GM10248 (cell line): Measurements from ENCODE around the gene CHST11.

Experiments
- CTCF ChIA-PET: fragments of 300-600 bp; sonication (Branson Sonifier 250); formaldehyde crosslinking; extraction: SDS; loops from one replicate; lab custom pipeline; 2021; ENCODE audit warnings: antibody characterized with exemption; lab: Yijun Ruan, JAX
- POLR2A ChIA-PET: fragments of 350-650 bp; sonication (Branson Sonifier 250); formaldehyde crosslinking; extraction: SDS; loops from one replicate; lab custom pipeline; 2020; ENCODE audit warnings: antibody characterized with exemption; lab: Yijun Ruan, JAX
- DNase-seq: peaks from one replicate; pipeline ENCODE4 v3.0.0; 2012; ENCODE audit errors: extremely low spot score
- CTCF ChIP-seq: IDR thresholded peaks from 2 replicates; pipeline ENCODE4 v1.5.1; 2012; ENCODE audit warnings: mild to moderate bottlenecking, low read depth; ENCODE audit errors: extremely low read depth, missing control alignments, control extremely low read depth

Gene CHST11

GRCh38 chr12:104634852-104635251, 178.1 kb downstream of the CHST11 start:
- CTCF ChIA-PET, result no interaction called here
- POLR2A ChIA-PET, result no interaction called here
- no peak for TF ChIP-seq CTCF
- no peak for DNase-seq

GRCh38 chr12:104635607-104636343, 179.0 kb downstream of the CHST11 start:
- ChIA-PET CTCF (interaction anchor here (0.7 to 2.1 kb wide), 2 partner anchors 53 to 254 kb away, joined by 3 to 5 read pairs; no protein-coding TSS in a partner anchor), POLR2A (no interaction called here)
- TF ChIP-seq CTCF, result no peak
- DNase-seq, result no peak

- ChIA-PET POLR2A (no interaction called here), CTCF (interaction anchor here (0.7 to 2.1 kb wide), 2 partner anchors 54 to 255 kb away, joined by 3 to 5 read pairs; no protein-coding TSS in a partner anchor)
- no peak for DNase-seq
- no peak for TF ChIP-seq CTCF
These were observed 179.7 kb downstream of the CHST11 start for GRCh38 chr12:104636496-104636895.

GRCh38 chr12:104637604-104638003, 180.9 kb downstream of the CHST11 start:
- no peak for TF ChIP-seq CTCF
- ChIA-PET CTCF (interaction anchor here (2.1 to 2.2 kb wide), 2 partner anchors 17 to 256 kb away, joined by 5 to 9 read pairs; no protein-coding TSS in a partner anchor), POLR2A (no interaction called here)
- DNase-seq, result no peak

- POLR2A ChIA-PET, result no interaction called here
- CTCF ChIA-PET, result interaction anchor here (1.3 to 2.2 kb wide), 2 partner anchors 9 to 17 kb away, joined by 4 to 9 read pairs; no protein-coding TSS in a partner anchor
These were observed 181.6 kb downstream of the CHST11 start for GRCh38 chr12:104638218-104638850.

More at GRCh38 chr12:104638218-104638850, 181.6 kb downstream of the CHST11 start:
- no peak for TF ChIP-seq CTCF
- no peak for DNase-seq
